C4-2B (cell line): ENCODE data around the gene ACER2.

ENCODE experiments used
- CTCF ChIP-seq: fragments of 450-650 bp; conservative IDR thresholded peaks from 2 replicates; pipeline ENCODE4 v1.5.1; 2017; ENCODE audit warnings: mild to moderate bottlenecking
- ZFX ChIP-seq: fragments of 450-650 bp; IDR thresholded peaks from 2 replicates; pipeline ENCODE4 v1.6.1; 2017

GRCh38 chr9:19442240-19442639, 33.4 kb downstream of the ACER2 start:
- TF ChIP-seq CTCF (no peak), ZFX (no peak)
